Body of pancreas (tissue), 4 donors: Measurements from ENCODE around the gene CNGA4.

Experiments
- CTCF ChIP-seq, 7 experiments: fragments of 450-650 bp in 4 of 7; fragments of 200-600 bp in 3 of 7; sonication (generic) in 3 of 7; IDR thresholded peaks; one replicate each; pipeline ENCODE4 v1.5.1; 2016 to 2019; ENCODE audit warnings: antibody characterized with exemption in 7 of 7
- POLR2A ChIP-seq, 3 donors: fragments of 450-650 bp; IDR thresholded peaks; one replicate each; pipeline ENCODE4 v1.6.1; 2016; ENCODE audit warnings: antibody characterized with exemption in 3 of 3, mild to moderate bottlenecking in 2 of 3

DNA sequence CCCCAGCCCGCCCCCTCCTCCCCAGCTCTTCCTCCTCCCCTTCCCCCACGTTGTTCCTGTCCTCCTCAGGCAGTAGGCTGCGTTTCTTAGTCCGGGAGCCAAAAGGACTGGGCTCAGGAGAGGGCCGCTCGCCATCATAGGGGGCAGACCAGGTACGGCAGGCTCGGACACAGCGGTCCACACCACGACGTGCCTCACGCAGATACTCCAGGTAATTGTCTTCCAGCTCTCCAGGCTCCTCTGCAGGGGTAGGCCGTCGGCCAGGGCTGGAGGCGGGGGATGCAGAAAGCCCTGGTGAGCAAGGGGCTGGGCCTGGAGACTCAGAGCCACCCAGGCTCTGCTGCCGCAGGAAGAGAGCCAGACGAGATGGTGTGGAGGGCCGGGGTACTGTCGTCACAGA lies 21.2 kb upstream of the CNGA4 start:
- TF ChIP-seq CTCF (IDR thresholded peaks at IDR 0.05) (no peak), POLR2A (IDR thresholded peaks at IDR 0.05) (no peak)
